H1 (cell line): Measurements from ENCODE around the gene CCDC178. TPM values are rescaled to one million over a fixed set of nuclear protein-coding genes. Genes with fewer than 3 reads are reported as not detected.
A peak's percentile ranks its signal among the peaks of the same experiment; 100 is the strongest.

Experiments
- CTCF ChIA-PET: fragments of 300-600 bp; sonication (Branson Sonifier 250); formaldehyde crosslinking; loops from one replicate; lab custom pipeline; 2021; ENCODE audit not compliant: partially characterized antibody; lab: Charles Lee
- POLR2A ChIA-PET: fragments of 300-600 bp; sonication (Branson Sonifier 250); formaldehyde crosslinking; loops from one replicate; lab custom pipeline; 2021; ENCODE audit warnings: inconsistent platforms; ENCODE audit not compliant: partially characterized antibody; lab: Charles Lee
- DNase-seq, 2 experiments: peaks; one replicate each; pipeline versions ENCODE4 v3.0.0 to v3.0.0-alpha.2; 2010 to 2022; ENCODE audit warnings: low spot score in 2 of 2, low read depth in 1 of 2, mixed read lengths in 1 of 2
- FAIRE-seq: peaks from 2 replicates; lab custom pipeline; 2011; peaks lifted over from hg19 to GRCh38; lab: Jason Lieb, UNC
- H2AFZ ChIP-seq: 2 replicates; pipeline ENCODE4 v1.8.1; 2012; ENCODE audit warnings: low read length, inconsistent platforms
- H2AK5ac ChIP-seq: 2 replicates; pipeline ENCODE4 v1.6.1; 2013; ENCODE audit warnings: low read depth, low read length
- H2BK120ac ChIP-seq: replicated peaks from 2 replicates; pipeline ENCODE3; 2013; ENCODE audit warnings: low read depth, low read length, inconsistent platforms
- H2BK12ac ChIP-seq: 2 replicates; pipeline ENCODE4 v1.6.1; 2013; ENCODE audit warnings: low read depth, low read length
- H2BK15ac ChIP-seq: 2 replicates; pipeline ENCODE4 v1.6.1; 2013; ENCODE audit warnings: low read length
- H2BK20ac ChIP-seq: 2 replicates; pipeline ENCODE4 v1.6.1; 2013; ENCODE audit warnings: low read length
- H2BK5ac ChIP-seq: 2 replicates; pipeline ENCODE4 v1.6.1; 2013; ENCODE audit warnings: low read depth, low read length
- H3K14ac ChIP-seq: 2 replicates; pipeline ENCODE4 v1.6.1; 2013; ENCODE audit warnings: inconsistent platforms; ENCODE audit not compliant: insufficient read length
- H3K18ac ChIP-seq: 2 replicates; pipeline ENCODE4 v1.6.1; 2013; ENCODE audit warnings: low read length; ENCODE audit errors: extremely low read depth
- H3K23ac ChIP-seq: 2 replicates; pipeline ENCODE4 v1.6.1; 2013; ENCODE audit warnings: inconsistent platforms; ENCODE audit not compliant: insufficient read length
- H3K23me2 ChIP-seq: 2 replicates; pipeline ENCODE4 v1.6.1; 2013; ENCODE audit warnings: low read depth, low read length
- H3K27ac ChIP-seq: 2 replicates; pipeline ENCODE4 v1.6.1; 2011; ENCODE audit warnings: low read depth, low read length, inconsistent platforms
- H3K27me3 ChIP-seq, 4 experiments: replicated peaks in 1 of 4; 1 replicate in 1 of 4; 2 replicates in 3 of 4; pipeline versions ENCODE4 v1.6.1 to v1.8.1; 2011 to 2013; ENCODE audit warnings: low read length in 3 of 4, mild to moderate bottlenecking in 3 of 4, inconsistent platforms in 2 of 4, mixed read lengths in 2 of 4, moderate library complexity in 1 of 4; ENCODE audit not compliant: control insufficient read depth in 3 of 4, insufficient read depth in 3 of 4; ENCODE audit errors: extremely low read depth in 1 of 4
- H3K36me3 ChIP-seq, 4 experiments: 2 replicates each; pipeline versions ENCODE4 v1.6.1 to v1.8.1; 2011 to 2013; ENCODE audit warnings: mild to moderate bottlenecking in 4 of 4, low read length in 3 of 4, moderate library complexity in 2 of 4, control low read depth in 1 of 4, inconsistent platforms in 1 of 4; ENCODE audit not compliant: insufficient read depth in 4 of 4, control insufficient read depth in 2 of 4
- H3K4ac ChIP-seq: replicated peaks from 2 replicates; pipeline ENCODE3; 2013; ENCODE audit warnings: low read length, low read depth, mixed read lengths, inconsistent platforms; ENCODE audit not compliant: insufficient read length
- H3K4me1 ChIP-seq, 4 experiments: replicated peaks in 1 of 4; 1 replicate in 1 of 4; 2 replicates in 3 of 4; pipeline versions ENCODE4 v1.6.1 to v1.8.1; 2011 to 2013; ENCODE audit warnings: low read length in 3 of 4, inconsistent platforms in 2 of 4, mixed read lengths in 1 of 4; ENCODE audit not compliant: insufficient read depth in 4 of 4, control insufficient read depth in 3 of 4
- H3K4me2 ChIP-seq, 2 experiments: 2 replicates each; pipeline versions ENCODE4 v1.6.1 to v1.8.1; 2011 to 2013; ENCODE audit warnings: low read depth in 2 of 2, low read length in 2 of 2, control low read depth in 1 of 2, inconsistent platforms in 1 of 2, mild to moderate bottlenecking in 1 of 2; ENCODE audit not compliant: insufficient read depth in 1 of 2
- H3K4me3 ChIP-seq, 4 experiments: fragments of 200-600, 300-600 bp in 1 of 4; sonication (generic), shearing (Covaris generic), sonication (Bioruptor Twin) in 1 of 4; 2 replicates each; pipeline versions ENCODE4 v1.5.1 to v1.8.1; 2011 to 2016; ENCODE audit warnings: low read length in 4 of 4, low read depth in 3 of 4, control low read depth in 2 of 4, inconsistent platforms in 2 of 4, mild to moderate bottlenecking in 2 of 4, mixed read lengths in 1 of 4, moderate library complexity in 1 of 4; ENCODE audit not compliant: insufficient read depth in 2 of 4; ENCODE audit errors: extremely low read depth in 1 of 4
- H3K56ac ChIP-seq: replicated peaks from 2 replicates; pipeline ENCODE3; 2013; ENCODE audit warnings: low read depth, mild to moderate bottlenecking, mixed read lengths, low read length, inconsistent platforms; ENCODE audit not compliant: insufficient read length
- H3K79me1 ChIP-seq: 2 replicates; pipeline ENCODE4 v1.6.1; 2013; ENCODE audit warnings: low read depth, low read length, control low read depth
- H3K79me2 ChIP-seq, 2 experiments: 2 replicates each; pipeline versions ENCODE4 v1.6.1 to v1.8.1; 2012 to 2013; ENCODE audit warnings: low read length in 2 of 2, mild to moderate bottlenecking in 2 of 2, inconsistent platforms in 1 of 2; ENCODE audit not compliant: insufficient read depth in 2 of 2, control insufficient read depth in 1 of 2
- H3K9ac ChIP-seq, 4 experiments: replicated peaks in 1 of 4; 1 replicate in 1 of 4; 2 replicates in 3 of 4; pipeline versions ENCODE4 v1.6.1 to v1.8.1; 2011 to 2013; ENCODE audit warnings: low read depth in 3 of 4, low read length in 3 of 4, control low read depth in 2 of 4, mild to moderate bottlenecking in 2 of 4, moderate library complexity in 2 of 4, inconsistent platforms in 1 of 4; ENCODE audit errors: extremely low read depth in 1 of 4
- H3K9me3 ChIP-seq, 2 experiments: 2 replicates each; pipeline versions ENCODE4 v1.6.1 to v1.8.1; 2012 to 2013; ENCODE audit warnings: mild to moderate bottlenecking in 2 of 2, moderate library complexity in 2 of 2, control low read depth in 1 of 2, inconsistent platforms in 1 of 2, low read depth in 1 of 2, low read length in 1 of 2, mixed read lengths in 1 of 2; ENCODE audit not compliant: insufficient read depth in 2 of 2
- H4K20me1 ChIP-seq, 2 experiments: replicated peaks in 1 of 2; 2 replicates each; pipeline versions ENCODE3 to v1.8.1; 2011 to 2013; ENCODE audit warnings: inconsistent platforms in 2 of 2, low read length in 2 of 2, mild to moderate bottlenecking in 1 of 2; ENCODE audit not compliant: insufficient read depth in 2 of 2, control insufficient read depth in 1 of 2
- H4K5ac ChIP-seq: 2 replicates; pipeline ENCODE4 v1.6.1; 2013; ENCODE audit warnings: low read length, low read depth, mixed read lengths, inconsistent platforms; ENCODE audit not compliant: insufficient read length
- H4K8ac ChIP-seq: 2 replicates; pipeline ENCODE4 v1.8.0; 2013; ENCODE audit warnings: mild to moderate bottlenecking, moderate library complexity, low read length, inconsistent platforms; ENCODE audit not compliant: insufficient read depth; ENCODE audit errors: extremely low read depth
- H4K91ac ChIP-seq: replicated peaks from 2 replicates; pipeline ENCODE3; 2013; ENCODE audit warnings: low read length, mixed read lengths, inconsistent platforms; ENCODE audit not compliant: insufficient read length
- ATF3 ChIP-seq: IDR thresholded peaks from 2 replicates; pipeline ENCODE4 v1.6.1; 2011; ENCODE audit warnings: low read depth, mild to moderate bottlenecking, low read length; ENCODE audit not compliant: insufficient read depth
- CEBPB ChIP-seq: IDR thresholded peaks from 2 replicates; pipeline ENCODE4 v1.6.1; 2012; ENCODE audit warnings: low read depth, low read length
- CTCF ChIP-seq, 3 experiments: IDR thresholded peaks; 1 replicate in 2 of 3; 2 replicates in 1 of 3; pipeline versions ENCODE4 v1.5.1 to v1.6.1; 2011; ENCODE audit warnings: low read length in 3 of 3, mild to moderate bottlenecking in 3 of 3, inconsistent platforms in 2 of 3, low read depth in 1 of 3, moderate library complexity in 1 of 3; ENCODE audit not compliant: insufficient read depth in 1 of 3; ENCODE audit errors: control extremely low read depth in 1 of 3
- EGR1 ChIP-seq: IDR thresholded peaks from 2 replicates; pipeline ENCODE4 v1.6.1; 2011; ENCODE audit warnings: low read depth, low read length, borderline replicate concordance
- EZH2 ChIP-seq: fragments of 200-600 bp; sonication (generic); IDR thresholded peaks from 2 replicates; pipeline ENCODE4 v1.7.1; 2012; ENCODE audit warnings: low read depth, mild to moderate bottlenecking, moderate library complexity, low read length, inconsistent platforms; ENCODE audit not compliant: severe bottlenecking
- MAX ChIP-seq: IDR thresholded peaks from 2 replicates; pipeline ENCODE4 v1.6.1; 2012; ENCODE audit warnings: inconsistent platforms
- RAD21 ChIP-seq, 2 experiments: IDR thresholded peaks in 1 of 2; conservative IDR thresholded peaks in 1 of 2; 2 replicates each; pipeline ENCODE4 v1.6.1; 2011; ENCODE audit warnings: low read depth in 2 of 2, low read length in 2 of 2, improper control_type of control experiment in 1 of 2, inconsistent platforms in 1 of 2, mild to moderate bottlenecking in 1 of 2, moderate library complexity in 1 of 2
- SIX5 ChIP-seq: IDR thresholded peaks from 2 replicates; pipeline ENCODE4 v1.6.1; 2011; ENCODE audit warnings: mild to moderate bottlenecking, low read depth, low read length
- TCF12 ChIP-seq: IDR thresholded peaks from 2 replicates; pipeline ENCODE4 v1.6.1; 2011; ENCODE audit warnings: low read depth, mild to moderate bottlenecking, low read length
- WGBS, 2 experiments: shearing (Covaris generic) in 1 of 2; methylation state at CpG; one replicate each; pipeline versions ENCODE4 v1.1.6 to v1.1.7; 2013 to 2015; ENCODE audit warnings: low lambda C conversion rate in 2 of 2, mixed read lengths in 2 of 2, inconsistent platforms in 1 of 2, low coverage in 1 of 2, missing lambda C conversion rate in 1 of 2; ENCODE audit not compliant: insufficient replicate concordance in 2 of 2, insufficient coverage in 1 of 2, insufficient read length in 1 of 2; ENCODE audit errors: extremely low coverage in 1 of 2, missing lambda C conversion rate in 1 of 2; 5-methylcytosine and 5-hydroxymethylcytosine counted together
- polyA plus RNA-seq, 7 experiments: library from polyadenylated mRNA; depleted of rRNA in 3 of 7; stranded (reverse) in 5 of 7; unstranded in 2 of 7; fragments of >200 nt in 5 of 7; fragments of 200-250 nt in 2 of 7; gene quantifications; 1 replicate in 5 of 7; 2 replicates in 1 of 7; 4 replicates in 1 of 7; pipeline versions ENCODE4 v1.2.1 to v1.2.3, GENCODE V29; 2011 to 2013; ENCODE audit warnings: missing spikeins in 2 of 7, mixed read lengths in 2 of 7
- total RNA-seq: library from RNA; stranded (reverse); fragmentation: NEBNext Ultra II Directional; extraction: Animal tissue kit (Norgen Biotek cat#: 25700); gene quantifications from 2 replicates; pipeline ENCODE4 v1.2.1, GENCODE V29; 2021

CCDC178 gene
- total and polyA plus RNA-seq, 2 of the 8 experiments (the other 6 are each of a cell fraction or from before 2014, with no cell fraction given), result not detected

- H3K23ac ChIP-seq, result no peak overlapping the region
- H2BK5ac ChIP-seq, result no peak overlapping the region
- DNase-seq, result no peak
- ChIA-PET POLR2A (no interaction called here), CTCF (interaction anchor here (0.5 to 2.1 kb wide), 22 partner anchors 10 to 737 kb away, joined by 3 to 8 read pairs (median 4); no protein-coding TSS in a partner anchor)
- H2AK5ac ChIP-seq, result no peak overlapping the region
- H2BK120ac ChIP-seq, result no peak overlapping the region
- no peak overlapping the region for H4K91ac ChIP-seq
- no peak overlapping the region for H2BK15ac ChIP-seq
- peak; percentile 19 for FAIRE-seq
- no peak overlapping the region for H3K14ac ChIP-seq
- no peak overlapping the region for H3K9ac ChIP-seq
- H3K27ac ChIP-seq, result no peak overlapping the region
- no peak overlapping the region for H4K8ac ChIP-seq
- H3K36me3 ChIP-seq, result peaks cover 0 to 6% (median 1%) of the 10 kb centered on the region in 4 experiments; a peak in 1 of 8 replicates
- no peak overlapping the region for H3K56ac ChIP-seq
- no peaks in the 10 kb centered on the region for H3K4me1 ChIP-seq
- no peak overlapping the region for H3K4me2 ChIP-seq
- no peak overlapping the region for H3K4me3 ChIP-seq
- peaks cover 5 to 15% of the 10 kb centered on the region in 2 experiments; a peak in 3 of 4 replicates for H3K9me3 ChIP-seq
- no peak overlapping the region for H2AFZ ChIP-seq
- no peak overlapping the region for H2BK12ac ChIP-seq
- no peaks in the 10 kb centered on the region for H3K79me2 ChIP-seq
- H4K20me1 ChIP-seq, result no peaks in the 10 kb centered on the region
- WGBS, 2 experiments, result 54% methylated on average over 6 of the region's 6 CpGs; no CpG with 5 or more reads in 1 of the 2 experiments
- no peaks in the 10 kb centered on the region for H3K27me3 ChIP-seq
- no peak overlapping the region for H3K18ac ChIP-seq
- no peak overlapping the region for H2BK20ac ChIP-seq
- H3K23me2 ChIP-seq, result no peaks in the 10 kb centered on the region
- no peaks in the 10 kb centered on the region for H3K79me1 ChIP-seq
- H4K5ac ChIP-seq, result no peak overlapping the region
- H3K4ac ChIP-seq, result no peak overlapping the region
- TF ChIP-seq MAX (peak; percentile 27; the same call in 1 of the 2 replicates), ATF3 (no peak), RAD21 (IDR thresholded peaks at IDR 0.05 in 1 of 2, conservative IDR thresholded peaks at IDR 0.05 in 1 of 2; ENCODE audit: low read depth in 2 of 2, low read length in 2 of 2) (peak; percentile 57 to 59), CTCF (IDR thresholded peaks at IDR 0.05; ENCODE audit: control extremely low read depth in 1 of 3, insufficient read depth in 1 of 3, low read depth in 1 of 3, low read length in 3 of 3) (peak in 2 of 3 experiments; percentile 40 to 67; a peak in 2 of 4 replicates), TCF12 (no peak), EZH2 (no peak), EGR1 (no peak), SIX5 (no peak), CEBPB (no peak)
Measured at GRCh38 chr18:32930695-32931301, 509.7 kb downstream of the CCDC178 start.
